AG04450 (cell line): ENCODE data around the gene CAMSAP1. TPM values are rescaled to one million over a fixed set of nuclear protein-coding genes. Genes with fewer than 3 reads are reported as not detected.
A peak's percentile ranks its signal among the peaks of the same experiment; 100 is the strongest.
"Not testable (repeated sequence)": the region's sequence is repeated elsewhere in the genome, so short reads cannot be mapped to it uniquely, and the experiment has no call there.

ENCODE experiments used
- CTCF ChIA-PET: fragments of 300-600, 350-600 bp; formaldehyde crosslinking; extraction: SDS; loops from one replicate; lab custom pipeline; 2022; ENCODE audit warnings: antibody characterized with exemption, inconsistent platforms; lab: Charles Lee
- POLR2A ChIA-PET: fragments of 350-600 bp; formaldehyde crosslinking; extraction: SDS; loops from one replicate; lab custom pipeline; 2021; ENCODE audit warnings: antibody characterized with exemption, inconsistent platforms; lab: Yijun Ruan, JAX
- DNase-seq: peaks from one replicate; pipeline ENCODE4 v3.0.0-alpha.2; 2011; ENCODE audit warnings: low read depth, low spot score
- H3K27ac ChIP-seq: one replicate; pipeline ENCODE4 v1.5.1; 2012; ENCODE audit warnings: low read depth, low read length, control low read depth
- H3K27me3 ChIP-seq: one replicate; pipeline ENCODE4 v1.6.0; 2012; ENCODE audit warnings: low read length; ENCODE audit not compliant: control insufficient read depth, insufficient read depth
- H3K4me3 ChIP-seq: 2 replicates; pipeline ENCODE4 v1.5.1; 2011; ENCODE audit warnings: mild to moderate bottlenecking, low read depth, low read length, control low read depth
- H3K9me3 ChIP-seq: 2 replicates; pipeline ENCODE4 v1.5.1; 2012; ENCODE audit warnings: low read length; ENCODE audit not compliant: control insufficient read depth, insufficient read depth
- CTCF ChIP-seq: IDR thresholded peaks from 2 replicates; pipeline ENCODE4 v1.5.1; 2011; ENCODE audit warnings: low read depth, low read length, control low read depth, inconsistent platforms
- polyA plus RNA-seq: library from polyadenylated mRNA; depleted of rRNA; stranded (reverse); fragments of >200 nt; gene quantifications from 2 replicates; pipeline ENCODE4 v1.2.3, GENCODE V29; 2011

CAMSAP1 gene
- polyA plus RNA-seq, 1 experiment, result 7.8 TPM

GRCh38 chr9:135919318-135919890 is 12.1 kb upstream of the CAMSAP1 start:
- TF ChIP-seq CTCF, result no peak
- Histone ChIP-seq H3K27ac (no peak overlapping the region), H3K9me3 (peaks cover 46% of the 10 kb centered on the region), H3K4me3 (no peak overlapping the region), H3K27me3 (no peaks in the 10 kb centered on the region)
- ChIA-PET CTCF (no interaction called here), POLR2A (interaction anchor here (1.1 kb wide), 1 partner anchor 12 kb away, joined by 6 read pairs; the partner anchor contains the start of gene CAMSAP1)
- no peak for DNase-seq

GRCh38 chr9:135916227-135916626 is 8.9 kb upstream of the CAMSAP1 start:
- H3K27ac ChIP-seq, POLR2A ChIA-PET: not testable (repeated sequence)

GRCh38 chr9:135914921-135915320 is 7.6 kb upstream of the CAMSAP1 start:
- peak; percentile 42 for DNase-seq
- Histone ChIP-seq H3K27ac (no peak overlapping the region), H3K4me3 (no peak overlapping the region), H3K27me3 (no peaks in the 10 kb centered on the region), H3K9me3 (peaks cover 66% of the 10 kb centered on the region)
- peak; percentile 28 for TF ChIP-seq CTCF
- ChIA-PET POLR2A (no interaction called here), CTCF (no interaction called here)

More at GRCh38 chr9:135916227-135916626, 8.9 kb upstream of the CAMSAP1 start:
- H3K9me3 ChIP-seq, result peaks cover 67% of the 10 kb centered on the region
- CTCF ChIA-PET, H3K27me3 ChIP-seq, H3K4me3 ChIP-seq, DNase-seq: not testable (repeated sequence)

GRCh38 chr9:135911233-135911632 is 3.9 kb upstream of the CAMSAP1 start:
- H3K27me3 ChIP-seq, H3K4me3 ChIP-seq, CTCF ChIA-PET, DNase-seq, POLR2A ChIA-PET, H3K27ac ChIP-seq: not testable (repeated sequence)
- peaks cover 49% of the 10 kb centered on the region for H3K9me3 ChIP-seq

GRCh38 chr9:135910757-135911156 is 3.4 kb upstream of the CAMSAP1 start:
- Histone ChIP-seq H3K9me3 (peaks cover 47% of the 10 kb centered on the region), H3K27me3 (no peaks in the 10 kb centered on the region), H3K27ac (no peak overlapping the region), H3K4me3 (no peak overlapping the region)
- DNase-seq, result no peak
- CTCF ChIA-PET, result no interaction called here
- no peak for TF ChIP-seq CTCF
- POLR2A ChIA-PET, result no interaction called here

- H3K27ac ChIP-seq, result no peak overlapping the region
- peaks cover 46% of the 10 kb centered on the region for H3K9me3 ChIP-seq
- ChIA-PET POLR2A (no interaction called here), CTCF (no interaction called here)
- H3K4me3 ChIP-seq, result no peak overlapping the region
- TF ChIP-seq CTCF, result no peak
- DNase-seq, result no peak
- H3K27me3 ChIP-seq, result no peaks in the 10 kb centered on the region
These were observed 2.9 kb upstream of the CAMSAP1 start for GRCh38 chr9:135910216-135910615.
